ENCODE results near the gene PNMA3. TPM values are rescaled to one million over a fixed set of nuclear protein-coding genes. Genes with fewer than 3 reads are reported as not detected.
"Not testable (repeated sequence)": the region's sequence is repeated elsewhere in the genome, so short reads cannot be mapped to it uniquely, and the experiment has no call there.

PNMA3 gene, protein sequence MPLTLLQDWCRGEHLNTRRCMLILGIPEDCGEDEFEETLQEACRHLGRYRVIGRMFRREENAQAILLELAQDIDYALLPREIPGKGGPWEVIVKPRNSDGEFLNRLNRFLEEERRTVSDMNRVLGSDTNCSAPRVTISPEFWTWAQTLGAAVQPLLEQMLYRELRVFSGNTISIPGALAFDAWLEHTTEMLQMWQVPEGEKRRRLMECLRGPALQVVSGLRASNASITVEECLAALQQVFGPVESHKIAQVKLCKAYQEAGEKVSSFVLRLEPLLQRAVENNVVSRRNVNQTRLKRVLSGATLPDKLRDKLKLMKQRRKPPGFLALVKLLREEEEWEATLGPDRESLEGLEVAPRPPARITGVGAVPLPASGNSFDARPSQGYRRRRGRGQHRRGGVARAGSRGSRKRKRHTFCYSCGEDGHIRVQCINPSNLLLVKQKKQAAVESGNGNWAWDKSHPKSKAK
- total RNA-seq, result 1 to 10 TPM; 1.4 to 1.9 TPM

DNA sequence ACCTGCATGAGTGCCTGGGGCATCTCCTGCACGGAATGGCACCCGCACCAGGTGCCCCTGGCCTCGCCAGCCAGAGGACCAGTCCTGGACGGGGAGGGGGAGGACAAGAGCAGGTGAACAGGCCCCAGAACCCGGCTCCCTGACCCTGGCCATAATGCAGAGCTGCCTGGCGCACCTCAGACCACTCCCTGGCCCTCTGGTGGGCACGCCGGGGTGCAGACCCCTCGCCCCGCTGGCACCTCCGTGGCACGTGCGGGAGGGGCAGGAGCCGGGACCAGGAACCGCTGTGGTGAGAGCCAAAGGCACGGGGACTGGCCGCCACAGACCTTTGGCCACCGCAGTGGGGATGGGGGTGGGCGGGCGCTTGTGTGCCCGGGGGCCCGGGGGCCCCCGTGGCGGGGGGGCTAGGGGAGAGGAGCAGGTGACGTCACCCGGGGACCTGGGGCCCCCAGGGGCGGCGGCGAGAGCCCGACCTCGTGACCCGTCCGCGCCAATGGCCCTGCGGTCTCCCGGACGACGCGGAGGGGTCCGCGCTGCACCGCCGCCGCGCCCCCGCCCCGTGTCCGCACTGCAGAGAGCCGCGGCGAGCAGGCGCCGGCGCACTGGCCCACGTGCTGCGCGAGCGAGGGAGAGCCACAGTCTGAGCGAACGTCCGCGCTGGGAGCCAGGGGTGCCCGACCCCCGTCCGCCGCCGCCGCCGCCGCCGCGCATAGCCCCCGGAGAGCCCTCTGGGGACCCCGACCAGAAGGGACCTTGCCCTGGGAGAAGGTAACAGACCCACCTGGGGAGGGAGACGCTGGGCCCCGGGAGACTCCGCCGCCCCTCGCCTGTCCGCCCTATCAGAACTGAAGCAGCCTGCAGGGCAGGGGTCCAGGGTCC, at the start of gene PNMA3:
Gene PNMA3, plus strand, starts transcription at position 600 of the 879 bp plus-strand sequence. CDS start 586 bp downstream, outside the sequence.
- Mint-ChIP-seq H3K27me3 (peaks cover 4% of the 10 kb centered on the region), H3K9me3 (no peaks in the 10 kb centered on the region), H3K4me1 (peaks cover 2% of the 10 kb centered on the region), H3K36me3 (no peaks in the 10 kb centered on the region), H3K27ac (no peak within 1 kb of the TSS), H3K4me3 (no peak within 1 kb of the TSS)
- peak; percentile 20 for DNase-seq

DNA sequence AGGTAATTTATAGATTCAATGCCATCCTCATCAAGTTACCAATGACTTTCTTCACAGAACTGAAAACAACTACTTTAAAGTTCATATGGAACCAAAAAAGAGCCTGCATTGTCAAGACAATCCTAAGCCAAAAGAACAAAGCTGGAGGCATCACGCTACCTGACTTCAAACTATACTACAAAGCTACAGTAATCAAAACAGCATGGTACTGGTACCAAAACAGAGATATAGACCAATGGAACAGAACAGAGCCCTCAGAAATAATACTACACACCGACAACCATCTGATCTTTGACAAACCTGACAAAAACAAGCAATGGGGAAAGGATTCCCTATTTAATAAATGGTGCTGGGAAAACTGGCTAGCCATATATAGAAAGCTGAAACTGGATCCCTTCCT, 39.1 kb upstream of the PNMA3 start:
- not testable (repeated sequence) for DNase-seq, H3K4me1 Mint-ChIP-seq, H3K27ac Mint-ChIP-seq, H3K36me3 Mint-ChIP-seq, H3K9me3 Mint-ChIP-seq, H3K4me3 Mint-ChIP-seq
- H3K27me3 Mint-ChIP-seq, result peaks cover 15% of the 10 kb centered on the region

DNA sequence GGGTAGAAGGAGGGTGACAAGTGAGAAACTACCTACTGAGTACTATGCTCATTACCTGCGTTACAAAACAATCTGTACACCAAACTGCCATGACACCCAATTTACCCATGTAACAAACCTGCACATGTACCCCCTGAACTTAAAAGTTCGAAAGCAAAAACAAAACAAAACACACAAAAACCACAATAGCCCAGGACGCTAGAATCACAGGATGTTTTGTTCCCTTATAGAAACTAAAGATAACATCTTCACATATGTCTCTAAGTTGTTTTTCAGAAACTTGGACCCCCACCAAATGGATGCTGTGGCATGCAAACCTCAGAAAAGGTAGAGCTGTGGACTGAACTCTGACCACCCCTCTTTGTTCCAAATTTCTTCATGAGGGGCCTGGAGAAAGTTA, 37.1 kb upstream of the PNMA3 start:
- Mint-ChIP-seq H3K4me3 (no peak overlapping the region), H3K4me1 (no peaks in the 10 kb centered on the region), H3K27me3 (peaks cover 11% of the 10 kb centered on the region), H3K27ac (no peak overlapping the region), H3K36me3 (peaks cover 2% of the 10 kb centered on the region), H3K9me3 (no peaks in the 10 kb centered on the region)
- DNase-seq, result no peak

DNA sequence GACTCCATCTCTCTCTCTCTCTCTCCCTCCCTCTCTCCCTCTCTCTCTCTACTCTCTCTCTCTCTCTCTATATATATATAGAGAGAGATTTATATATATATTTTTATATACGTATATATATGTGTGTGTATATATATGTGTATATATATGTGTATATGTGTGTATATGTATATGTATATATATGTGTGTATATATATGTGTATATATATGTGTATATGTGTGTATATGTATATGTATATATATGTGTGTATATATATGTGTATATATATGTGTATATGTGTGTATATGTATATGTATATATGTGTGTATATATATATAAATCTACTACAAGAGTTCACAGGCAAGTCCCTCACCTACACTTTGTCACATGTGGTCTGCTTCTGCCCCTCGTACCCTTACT, 29.8 kb upstream of the PNMA3 start:
- not testable (repeated sequence) for H3K27me3 Mint-ChIP-seq, H3K36me3 Mint-ChIP-seq, H3K9me3 Mint-ChIP-seq, H3K27ac Mint-ChIP-seq, DNase-seq, H3K4me1 Mint-ChIP-seq, H3K4me3 Mint-ChIP-seq

DNA sequence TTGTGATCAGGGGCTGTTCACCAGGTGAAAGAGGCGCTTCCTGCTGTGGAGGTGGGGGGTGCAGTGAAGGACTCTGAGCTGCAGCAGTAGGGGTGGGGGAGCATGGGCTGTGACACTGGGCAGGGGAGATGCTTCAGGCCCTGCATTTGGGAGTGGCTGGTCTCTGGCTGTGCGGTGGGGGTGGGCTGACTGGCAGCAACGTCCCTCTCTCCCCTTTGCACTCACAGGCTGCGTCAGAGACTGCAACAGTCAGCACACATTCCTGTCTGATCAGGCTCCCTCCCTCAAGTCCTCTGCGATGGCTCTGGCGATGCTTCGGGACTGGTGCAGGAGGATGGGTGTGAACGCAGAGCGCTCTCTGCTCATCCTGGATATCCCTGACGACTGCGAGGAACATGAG, 27.8 kb upstream of the PNMA3 start:
- H3K4me1 Mint-ChIP-seq, DNase-seq, H3K9me3 Mint-ChIP-seq, H3K27me3 Mint-ChIP-seq, H3K4me3 Mint-ChIP-seq, H3K27ac Mint-ChIP-seq, H3K36me3 Mint-ChIP-seq: not testable (repeated sequence)

DNA sequence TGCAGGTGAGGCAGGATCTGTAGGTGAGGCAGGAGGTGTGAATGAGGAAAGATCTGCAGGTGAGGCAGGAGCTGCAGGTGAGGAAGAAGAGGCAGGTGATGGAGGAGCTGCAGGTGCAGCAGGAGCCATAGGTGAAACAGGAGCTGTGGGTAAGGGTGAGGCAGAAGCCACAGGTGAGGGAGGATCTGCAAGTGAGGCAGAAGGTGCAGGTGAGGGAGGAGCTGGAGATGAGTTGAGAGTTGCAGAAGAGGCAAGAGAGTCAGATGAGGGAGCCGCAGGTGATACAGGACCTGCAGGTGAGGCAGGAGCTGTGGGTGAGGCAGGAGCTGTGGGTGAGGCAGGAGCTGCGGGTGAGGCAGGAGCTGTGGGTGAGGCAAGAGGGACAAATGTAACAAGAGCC, 27.1 kb upstream of the PNMA3 start:
- no peak for DNase-seq
- H3K27me3 Mint-ChIP-seq, result no peaks in the 10 kb centered on the region
- no peak overlapping the region for H3K4me3 Mint-ChIP-seq
- H3K27ac Mint-ChIP-seq, result no peak overlapping the region
- H3K9me3 Mint-ChIP-seq, result no peaks in the 10 kb centered on the region
- peaks cover 3% of the 10 kb centered on the region for H3K4me1 Mint-ChIP-seq
- H3K36me3 Mint-ChIP-seq, result no peaks in the 10 kb centered on the region

DNA sequence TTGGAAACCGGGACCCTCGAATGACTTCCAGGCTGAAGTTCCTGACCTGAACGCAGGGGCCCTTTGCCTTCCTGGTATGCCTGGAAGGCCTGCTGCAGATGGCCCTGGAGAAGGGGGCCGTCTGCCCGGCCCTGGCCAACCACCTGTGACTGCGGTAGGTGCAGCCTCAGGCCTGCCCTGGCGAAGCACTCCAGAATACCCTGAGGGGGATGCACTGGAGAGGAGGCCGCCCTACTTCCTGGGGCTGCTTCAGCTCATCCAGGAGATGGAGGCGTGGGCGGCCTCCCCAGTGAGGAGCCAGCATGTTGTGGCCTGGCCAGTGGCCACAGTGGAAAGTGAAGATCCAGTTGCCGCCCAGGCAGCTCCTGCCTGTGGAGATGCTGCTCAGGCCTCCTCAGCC, 26.4 kb upstream of the PNMA3 start:
- DNase-seq, result no peak
- Mint-ChIP-seq H3K4me3 (no peak overlapping the region), H3K36me3 (no peaks in the 10 kb centered on the region), H3K27ac (no peak overlapping the region), H3K27me3 (no peaks in the 10 kb centered on the region), H3K9me3 (no peaks in the 10 kb centered on the region), H3K4me1 (peaks cover 3% of the 10 kb centered on the region)

DNA sequence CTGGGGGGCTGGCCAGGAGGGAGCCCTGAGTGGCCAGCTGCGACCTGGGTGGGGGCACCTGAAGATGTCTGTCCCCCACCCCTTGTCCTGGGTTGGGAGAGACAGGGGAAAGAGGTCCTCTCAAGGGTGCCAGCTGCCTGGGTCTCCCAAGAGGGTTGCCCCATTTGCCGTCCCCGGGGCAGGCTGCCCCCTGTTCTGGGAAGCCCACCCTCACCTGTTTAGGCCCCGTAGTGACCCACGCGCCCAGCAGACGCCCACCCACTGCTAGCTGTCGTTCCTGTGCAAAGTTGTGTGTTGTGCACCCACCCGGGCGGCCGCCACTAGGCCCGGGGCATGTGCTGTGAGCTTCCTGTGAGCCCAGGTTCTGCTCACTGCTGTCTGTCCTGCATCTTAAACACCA, 25.5 kb upstream of the PNMA3 start:
- H3K27ac Mint-ChIP-seq, result no peak overlapping the region
- DNase-seq, result no peak
- no peaks in the 10 kb centered on the region for H3K27me3 Mint-ChIP-seq
- H3K9me3 Mint-ChIP-seq, result no peaks in the 10 kb centered on the region
- no peaks in the 10 kb centered on the region for H3K36me3 Mint-ChIP-seq
- peaks cover 3% of the 10 kb centered on the region for H3K4me1 Mint-ChIP-seq
- no peak overlapping the region for H3K4me3 Mint-ChIP-seq

DNA sequence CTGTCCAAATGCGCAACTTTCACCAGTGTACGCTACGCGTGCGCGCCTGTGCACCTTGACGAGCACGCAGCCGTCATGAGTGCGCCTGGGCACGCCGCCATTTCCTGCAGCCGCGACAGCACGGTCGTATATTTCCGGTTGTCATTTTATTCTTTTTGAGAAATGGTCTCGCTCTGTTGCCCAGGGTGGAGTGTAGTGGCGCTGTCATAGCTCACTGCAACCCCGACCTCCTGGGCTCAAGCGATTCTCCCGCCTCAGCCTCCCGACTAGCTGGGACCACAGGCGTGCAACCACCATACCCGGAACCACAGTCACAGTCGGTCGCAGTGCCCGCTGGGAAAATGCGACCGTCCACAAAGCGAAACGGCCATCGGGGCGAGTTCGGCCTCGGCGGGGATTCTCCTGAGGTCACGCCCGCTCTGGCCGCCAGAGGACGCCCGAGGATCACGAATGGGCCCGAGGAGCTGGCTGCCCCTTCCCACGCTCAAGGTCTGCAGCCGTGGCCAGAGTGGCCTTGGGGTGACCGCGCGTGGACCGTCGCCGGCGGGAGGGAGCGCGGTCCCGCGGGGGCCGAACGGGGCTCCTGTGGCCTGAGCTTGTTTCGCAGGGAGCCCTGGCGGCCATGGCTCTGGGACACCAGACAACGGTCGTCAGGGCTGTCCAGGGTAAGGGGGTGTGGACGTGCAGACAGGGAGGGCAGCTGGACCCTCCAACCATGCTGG, 23.7 kb upstream of the PNMA3 start:
- Mint-ChIP-seq H3K36me3 (no peaks in the 10 kb centered on the region), H3K4me1 (peaks cover 3% of the 10 kb centered on the region), H3K27me3 (no peaks in the 10 kb centered on the region), H3K4me3 (peak overlapping the region; percentile 79), H3K9me3 (no peaks in the 10 kb centered on the region), H3K27ac (peak overlapping the region; percentile 83)
- peak; percentile 63 for DNase-seq

DNA sequence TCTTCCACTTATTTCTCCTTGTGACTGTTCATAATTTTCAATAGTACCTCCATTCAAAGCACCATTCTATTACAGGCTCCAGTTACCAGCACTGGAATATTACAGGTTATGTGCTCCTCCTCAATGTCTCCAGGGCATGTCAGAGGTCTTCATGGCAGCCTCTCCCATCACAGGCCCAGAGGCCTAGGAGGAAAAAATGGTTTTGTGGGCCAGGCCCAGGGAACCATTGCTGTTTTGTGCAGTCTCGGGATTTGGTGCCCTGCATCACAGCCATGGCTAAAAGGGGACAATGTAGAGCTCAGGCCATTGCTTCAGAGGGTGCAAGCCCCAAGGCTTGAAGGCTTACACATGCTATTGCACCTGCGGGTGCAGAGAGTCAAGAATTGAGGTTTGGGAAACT, 7.2 kb upstream of the PNMA3 start:
- H3K4me1 Mint-ChIP-seq, result no peaks in the 10 kb centered on the region
- H3K36me3 Mint-ChIP-seq, result peaks cover 30% of the 10 kb centered on the region
- H3K27ac Mint-ChIP-seq, result no peak overlapping the region
- H3K9me3 Mint-ChIP-seq, result peaks cover 14% of the 10 kb centered on the region
- no peaks in the 10 kb centered on the region for H3K27me3 Mint-ChIP-seq
- H3K4me3 Mint-ChIP-seq, result no peak overlapping the region
- no peak for DNase-seq

DNA sequence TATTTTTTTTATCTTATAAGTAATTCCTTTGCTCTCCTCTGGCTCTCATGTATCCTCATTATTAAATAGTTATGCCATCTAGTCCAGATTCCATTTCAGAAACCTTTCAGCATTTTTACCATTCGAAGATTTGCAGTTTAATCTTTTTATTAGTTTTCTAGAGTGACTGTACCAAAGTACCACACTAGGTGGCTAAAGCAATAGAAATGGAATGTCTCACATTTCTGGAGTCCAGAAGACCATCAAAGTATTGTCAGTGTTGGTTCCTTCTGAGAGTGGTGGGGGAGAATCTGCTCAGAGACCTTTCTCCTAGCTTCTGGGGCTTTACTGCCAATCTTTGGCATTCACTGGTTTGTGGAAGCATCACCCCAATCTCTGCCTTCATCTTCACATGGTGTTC, 3.7 kb upstream of the PNMA3 start:
- peaks cover 2% of the 10 kb centered on the region for H3K4me1 Mint-ChIP-seq
- H3K4me3 Mint-ChIP-seq, result no peak overlapping the region
- DNase-seq, result no peak
- H3K27ac Mint-ChIP-seq, result no peak overlapping the region
- H3K9me3 Mint-ChIP-seq, result peaks cover 14% of the 10 kb centered on the region
- H3K27me3 Mint-ChIP-seq, result peaks cover 4% of the 10 kb centered on the region
- peaks cover 25% of the 10 kb centered on the region for H3K36me3 Mint-ChIP-seq

DNA sequence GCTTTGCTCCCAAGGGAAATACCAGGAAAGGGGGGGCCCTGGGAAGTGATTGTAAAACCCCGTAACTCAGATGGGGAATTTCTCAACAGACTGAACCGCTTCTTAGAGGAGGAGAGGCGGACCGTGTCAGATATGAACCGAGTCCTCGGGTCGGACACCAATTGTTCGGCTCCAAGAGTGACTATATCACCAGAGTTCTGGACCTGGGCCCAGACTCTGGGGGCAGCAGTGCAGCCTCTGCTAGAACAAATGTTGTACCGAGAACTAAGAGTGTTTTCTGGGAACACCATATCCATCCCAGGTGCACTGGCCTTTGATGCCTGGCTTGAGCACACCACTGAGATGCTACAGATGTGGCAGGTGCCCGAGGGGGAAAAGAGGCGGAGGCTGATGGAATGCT, 1.0 kb downstream of the PNMA3 start:
- Mint-ChIP-seq H3K4me1 (peaks cover 2% of the 10 kb centered on the region), H3K27ac (no peak overlapping the region), H3K9me3 (no peaks in the 10 kb centered on the region), H3K4me3 (no peak overlapping the region), H3K27me3 (peaks cover 4% of the 10 kb centered on the region), H3K36me3 (no peaks in the 10 kb centered on the region)
- no peak for DNase-seq

DNA sequence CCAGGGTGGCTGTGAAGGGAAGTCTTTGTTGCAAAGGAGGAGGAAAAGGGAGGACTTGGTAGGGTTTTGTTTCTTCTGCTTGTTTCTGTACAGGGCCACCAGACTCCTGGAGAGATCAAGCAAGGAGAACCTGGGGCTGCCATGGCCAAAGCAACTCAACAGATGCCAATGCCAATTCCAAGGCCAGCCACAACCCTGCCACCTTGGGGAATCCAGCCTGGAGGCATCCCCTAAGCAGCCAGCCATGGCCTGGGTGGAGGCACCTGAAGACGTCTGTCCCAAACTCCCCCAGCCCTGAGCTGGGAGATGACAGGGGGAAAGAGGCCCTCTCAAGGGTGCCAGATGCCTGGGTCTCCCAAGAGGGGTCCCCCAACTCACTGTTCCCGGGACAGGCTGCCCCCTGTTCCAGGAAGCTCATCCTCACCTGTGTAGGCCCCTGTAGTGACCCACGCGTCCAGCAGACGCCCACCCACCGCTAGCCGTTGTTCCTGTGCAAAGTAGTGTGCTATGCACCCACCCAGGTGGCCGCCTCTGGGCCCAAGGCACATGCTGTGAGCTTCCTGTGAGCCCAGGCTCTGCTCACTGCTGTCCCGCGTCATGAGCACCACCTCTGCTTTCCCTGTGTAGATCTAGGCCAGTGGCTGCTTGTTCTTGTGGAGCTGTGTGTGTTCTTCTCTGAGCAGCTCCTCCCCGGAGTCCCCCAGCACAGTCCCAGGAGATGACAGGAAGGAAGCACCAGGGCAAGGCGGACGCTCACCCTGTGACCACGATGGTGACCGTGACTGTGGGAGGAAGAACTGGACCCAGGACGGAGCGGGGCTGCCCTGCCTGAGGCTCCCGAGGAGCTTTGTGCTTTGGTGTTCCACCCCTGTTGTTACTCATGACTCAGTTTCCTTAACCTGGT, 3.2 kb downstream of the PNMA3 start:
- H3K36me3 Mint-ChIP-seq, result no peaks in the 10 kb centered on the region
- no peaks in the 10 kb centered on the region for H3K9me3 Mint-ChIP-seq
- no peak overlapping the region for H3K27ac Mint-ChIP-seq
- no peak overlapping the region for H3K4me3 Mint-ChIP-seq
- peaks cover 2% of the 10 kb centered on the region for H3K4me1 Mint-ChIP-seq
- H3K27me3 Mint-ChIP-seq, result peaks cover 4% of the 10 kb centered on the region
- DNase-seq, result no peak

DNA sequence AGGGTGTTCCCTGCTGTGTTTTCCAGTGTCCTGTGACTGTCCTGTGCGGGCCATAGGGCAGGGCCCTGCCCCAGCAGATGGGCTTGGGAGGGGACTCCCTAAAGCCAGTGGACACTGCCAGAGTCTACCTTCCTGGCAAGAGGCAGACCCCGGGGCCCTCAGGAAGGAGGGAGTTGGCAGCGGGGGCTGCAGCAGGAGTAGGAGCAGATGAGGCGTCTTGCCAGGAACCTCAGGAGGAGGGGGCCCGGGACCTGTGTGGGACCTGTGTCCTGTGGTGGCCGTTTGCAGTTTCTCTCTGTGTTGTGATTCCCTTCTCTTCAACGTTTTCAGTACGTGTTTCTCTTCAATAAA, 3.8 kb downstream of the PNMA3 start:
- no peak overlapping the region for H3K27ac Mint-ChIP-seq
- H3K4me3 Mint-ChIP-seq, result no peak overlapping the region
- no peaks in the 10 kb centered on the region for H3K36me3 Mint-ChIP-seq
- H3K9me3 Mint-ChIP-seq, result no peaks in the 10 kb centered on the region
- peaks cover 2% of the 10 kb centered on the region for H3K4me1 Mint-ChIP-seq
- DNase-seq, result no peak
- peaks cover 4% of the 10 kb centered on the region for H3K27me3 Mint-ChIP-seq

Measured in activated naive CD8-positive, alpha-beta T cell treated with anti-CD3 and anti-CD28 coated beads for 36 hours (primary cell).